ENCODE results near the gene AP3M1. TPM values are rescaled to one million over a fixed set of nuclear protein-coding genes. Genes with fewer than 3 reads are reported as not detected.
"Not testable (repeated sequence)": the region's sequence is repeated elsewhere in the genome, so short reads cannot be mapped to it uniquely, and the experiment has no call there.

Gene AP3M1
- total and polyA plus RNA-seq, 2 experiments from 2014 or later: 29.1 to 35.6 TPM

DNA sequence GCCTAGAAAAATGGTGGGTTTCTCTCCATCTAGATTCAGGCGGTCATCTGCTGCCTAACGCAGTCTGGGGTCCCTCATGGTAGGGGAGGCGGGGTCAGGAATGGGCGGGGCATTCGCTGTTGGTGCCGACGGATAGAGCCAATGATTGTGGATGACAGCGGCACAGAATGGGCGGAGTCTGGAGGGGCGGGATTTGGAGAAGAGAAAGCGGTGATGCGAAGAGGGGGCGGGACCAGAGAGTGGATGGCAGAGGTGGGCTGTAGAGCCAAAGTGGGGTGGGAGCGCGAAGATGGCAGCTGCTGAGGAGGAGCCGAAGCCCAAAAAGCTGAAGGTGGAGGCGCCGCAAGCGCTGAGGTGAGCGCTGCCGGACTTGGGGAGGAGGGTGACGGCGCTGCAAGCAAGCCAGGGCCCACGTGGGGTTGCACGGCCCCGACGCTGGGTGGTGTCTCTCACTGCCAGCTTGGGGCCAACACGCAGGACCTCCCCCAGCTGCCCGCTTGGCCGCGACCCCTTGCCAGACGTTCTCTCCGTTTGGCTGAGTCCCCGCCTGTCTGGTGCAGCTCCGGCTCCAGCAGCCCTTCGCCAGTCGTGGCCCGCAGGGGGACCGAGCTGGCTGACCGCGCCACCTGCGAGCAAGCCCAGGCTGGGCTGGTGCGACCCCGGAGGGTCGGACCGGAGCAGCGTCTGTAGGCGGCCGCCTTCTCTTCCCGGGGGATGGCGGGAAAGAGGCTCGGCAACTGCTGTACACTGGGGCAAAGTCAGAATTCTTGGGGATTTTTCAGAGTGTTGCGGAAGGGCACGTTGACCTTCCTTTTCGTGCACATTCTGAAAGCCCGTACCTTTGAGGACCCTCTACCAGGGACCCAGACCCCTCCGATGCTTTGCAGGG is 606 bp upstream of the AP3M1 start, which contains the start of gene ADK:
Gene ADK (plus strand): TSS at position 232 of the 889 bp plus-strand sequence. CDS start 58 bp downstream, at position 290.
- Histone ChIP-seq H4K20me1 (ENCODE audit: insufficient read depth) (no peaks in the 10 kb centered on the region), H3K4me2 (ENCODE audit: unreplicated experiment) (peak within 1 kb of the TSS; percentile 93), H3K9me3 (ENCODE audit: low read depth) (no peaks in the 10 kb centered on the region), H3F3A (ENCODE audit: insufficient read depth) (peaks cover 6% of the 10 kb centered on the region), H3K9me2 (ENCODE audit: insufficient read depth) (no peaks in the 10 kb centered on the region), H3K27me3 (replicated peaks; ENCODE audit: insufficient read depth) (no peaks in the 10 kb centered on the region), H3K4me3 (peak within 1 kb of the TSS; percentile 97), H3K27ac (peak within 1 kb of the TSS; percentile 79), H3K36me3 (ENCODE audit: low read depth) (no peaks in the 10 kb centered on the region), H3K4me1 (ENCODE audit: insufficient read depth) (peaks cover 23% of the 10 kb centered on the region; the same call in 1 of the 2 replicates), H3K9ac (peak within 1 kb of the TSS; percentile 83), H3K79me2 (ENCODE audit: insufficient read depth) (peaks cover 61% of the 10 kb centered on the region), H2AFZ (peak within 1 kb of the TSS; percentile 77)
- in situ Hi-C loops (cut with MboI): no loop called here
- TF ChIP-seq EZH2phosphoT487 (IDR thresholded peaks at IDR 0.05; ENCODE audit: insufficient read depth, low read depth): no peak
- TF ChIP-seq EZH2 (IDR thresholded peaks at IDR 0.05; ENCODE audit: insufficient read depth, poor library complexity, severe bottlenecking): no peak
- 1 to 3% methylated on average over 41 to 48 of the region's 57 CpGs for WGBS, 2 experiments (ENCODE audit: low coverage in 1 of 2, low lambda C conversion rate in 2 of 2, missing lambda C conversion rate in 2 of 2)
- DNase-seq: peak; percentile 98

DNA sequence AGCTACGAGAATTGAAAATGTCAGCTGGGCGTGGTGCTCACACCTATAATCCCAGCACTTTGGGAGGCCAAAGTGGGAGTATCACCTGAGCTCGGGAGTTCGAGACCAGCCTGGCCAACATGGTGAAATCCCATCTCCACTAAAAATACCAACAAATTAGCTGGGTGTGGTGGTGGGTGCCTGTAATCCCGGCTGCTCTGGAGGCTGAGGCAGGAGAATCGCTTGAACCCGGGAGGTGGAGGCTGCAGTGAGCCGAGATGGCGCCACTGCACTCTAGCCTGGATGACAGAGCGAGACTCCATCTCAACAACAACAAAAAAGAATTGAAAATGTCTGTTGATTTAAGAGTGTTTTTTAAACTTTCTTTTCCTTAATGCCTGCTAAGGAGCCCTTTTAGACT is 3.6 kb downstream of the AP3M1 start:
- not testable (repeated sequence) for H3K4me3 ChIP-seq; H3K9me3 ChIP-seq (ENCODE audit: low read depth); H3K27me3 ChIP-seq (replicated peaks; ENCODE audit: insufficient read depth); H3K27ac ChIP-seq; DNase-seq; H2AFZ ChIP-seq; H3K9ac ChIP-seq; H3K36me3 ChIP-seq (ENCODE audit: low read depth); H3K4me2 ChIP-seq (ENCODE audit: unreplicated experiment); H3K9me2 ChIP-seq (ENCODE audit: insufficient read depth); H4K20me1 ChIP-seq (ENCODE audit: insufficient read depth)
- Histone ChIP-seq H3F3A (ENCODE audit: insufficient read depth) (peaks cover 24% of the 10 kb centered on the region), H3K4me1 (ENCODE audit: insufficient read depth) (peaks cover 23% of the 10 kb centered on the region), H3K79me2 (ENCODE audit: insufficient read depth) (peaks cover 82% of the 10 kb centered on the region)
- in situ Hi-C loops (cut with MboI): loop anchor here (10.0 kb wide), 1 partner anchor 88 kb away; no protein-coding TSS in a partner anchor
- WGBS, 2 experiments (ENCODE audit: low coverage in 1 of 2, low lambda C conversion rate in 2 of 2, missing lambda C conversion rate in 2 of 2): 96 to 98% methylated on average over 10 of the region's 10 CpGs

DNA sequence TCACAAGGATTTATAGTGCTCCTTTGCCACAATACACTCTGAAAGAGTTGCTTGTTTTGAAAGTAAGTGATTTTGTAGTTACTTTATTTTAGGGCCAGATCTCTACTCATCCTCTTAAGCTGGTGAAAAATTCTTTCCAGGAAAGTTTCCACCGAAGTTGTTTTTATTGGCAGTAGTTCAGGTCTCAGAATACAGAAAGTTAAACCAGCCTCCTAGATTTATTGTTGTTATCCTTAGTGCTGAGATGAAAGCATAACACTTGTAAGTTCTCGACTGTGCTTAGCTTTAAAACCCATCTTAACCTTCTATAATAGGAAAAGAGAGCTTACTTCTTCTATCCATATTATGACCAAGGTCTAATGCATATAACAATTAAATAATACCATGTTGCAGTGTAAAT is 5.5 kb downstream of the AP3M1 start:
- Histone ChIP-seq H3K4me1 (ENCODE audit: insufficient read depth) (peaks cover 21% of the 10 kb centered on the region), H4K20me1 (ENCODE audit: insufficient read depth) (no peaks in the 10 kb centered on the region; the same call in 1 of the 2 replicates), H3K27me3 (replicated peaks; ENCODE audit: insufficient read depth) (no peaks in the 10 kb centered on the region), H3K9me3 (ENCODE audit: low read depth) (no peaks in the 10 kb centered on the region), H3K9ac (peak overlapping the region; percentile 4; the same call in 1 of the 2 replicates), H2AFZ (no peak overlapping the region), H3K9me2 (ENCODE audit: insufficient read depth) (no peaks in the 10 kb centered on the region), H3K36me3 (ENCODE audit: low read depth) (no peaks in the 10 kb centered on the region), H3K27ac (peak overlapping the region; percentile 32), H3K79me2 (ENCODE audit: insufficient read depth) (peaks cover 95% of the 10 kb centered on the region), H3K4me3 (0 out of 2 replicates have a peak overlapping the region, but pooled peaks have one; percentile 28), H3K4me2 (ENCODE audit: unreplicated experiment) (peak overlapping the region; percentile 39), H3F3A (ENCODE audit: insufficient read depth) (peaks cover 24% of the 10 kb centered on the region)
- TF ChIP-seq EZH2phosphoT487 (IDR thresholded peaks at IDR 0.05; ENCODE audit: insufficient read depth, low read depth): no peak
- TF ChIP-seq EZH2 (IDR thresholded peaks at IDR 0.05; ENCODE audit: insufficient read depth, poor library complexity, severe bottlenecking): no peak
- peak; percentile 83 for DNase-seq
- WGBS, 2 experiments (ENCODE audit: low coverage in 1 of 2, low lambda C conversion rate in 2 of 2, missing lambda C conversion rate in 2 of 2): 0 to 2% methylated on average over 2 of the region's 2 CpGs
- in situ Hi-C loops (cut with MboI): loop anchor here (10.0 kb wide), 1 partner anchor 90 kb away; no protein-coding TSS in a partner anchor

DNA sequence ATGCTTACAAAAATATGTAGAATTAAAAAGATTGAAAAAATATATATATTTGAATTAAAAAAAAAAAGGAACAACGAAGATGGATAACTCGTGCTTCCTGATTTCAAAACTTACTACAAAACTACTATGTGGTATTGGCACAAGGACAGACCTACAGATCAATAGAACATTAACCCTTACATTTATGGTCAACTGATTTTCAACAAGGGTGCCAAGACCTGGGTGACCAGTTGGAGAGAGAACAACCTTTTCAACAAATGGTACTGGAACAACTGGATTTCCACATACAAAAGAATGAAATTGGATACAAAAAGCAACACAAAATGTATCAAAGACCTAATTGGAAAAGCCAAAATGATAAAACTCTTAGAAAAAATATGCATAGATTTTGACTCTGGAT is 10.1 kb downstream of the AP3M1 start:
- 76 to 87% methylated on average over 2 of the region's 2 CpGs for WGBS, 2 experiments (ENCODE audit: low coverage in 1 of 2, low lambda C conversion rate in 2 of 2, missing lambda C conversion rate in 2 of 2)
- peaks cover 76% of the 10 kb centered on the region for H3K79me2 ChIP-seq (ENCODE audit: insufficient read depth)

More for the DNA sequence above, 10.1 kb downstream of the AP3M1 start:
- no peak overlapping the region for H3K27ac ChIP-seq
- H3K36me3 ChIP-seq (ENCODE audit: low read depth): peaks cover 34% of the 10 kb centered on the region
- H3K9me3 ChIP-seq (ENCODE audit: low read depth): no peaks in the 10 kb centered on the region
- H3K4me1 ChIP-seq (ENCODE audit: insufficient read depth): peaks cover 11% of the 10 kb centered on the region
- no peak for DNase-seq
- H4K20me1 ChIP-seq (ENCODE audit: insufficient read depth): no peaks in the 10 kb centered on the region
- H3K9ac ChIP-seq: no peak overlapping the region
- no peak overlapping the region for H2AFZ ChIP-seq
- no peak overlapping the region for H3K4me2 ChIP-seq (ENCODE audit: unreplicated experiment)
- no peak overlapping the region for H3K4me3 ChIP-seq
- TF ChIP-seq EZH2 (IDR thresholded peaks at IDR 0.05; ENCODE audit: insufficient read depth, poor library complexity, severe bottlenecking) (no peak), EZH2phosphoT487 (IDR thresholded peaks at IDR 0.05; ENCODE audit: insufficient read depth, low read depth) (no peak)
- H3K27me3 ChIP-seq (replicated peaks; ENCODE audit: insufficient read depth): no peaks in the 10 kb centered on the region
- in situ Hi-C loops (cut with MboI): loop anchor here (10.0 kb wide), 1 partner anchor 94 kb away; no protein-coding TSS in a partner anchor
- peaks cover 11% of the 10 kb centered on the region for H3F3A ChIP-seq (ENCODE audit: insufficient read depth)
- no peaks in the 10 kb centered on the region for H3K9me2 ChIP-seq (ENCODE audit: insufficient read depth)

Measured in GM23248 (cell line).